HPDE6-E6E7 (cell line): Measurements from ENCODE around the gene SKAP1.
A peak's percentile ranks its signal among the peaks of the same experiment; 100 is the strongest.

Source experiments
- DNase-seq: peaks from one replicate; pipeline ENCODE4 v3.0.0; 2011; ENCODE audit warnings: missing footprints; ENCODE audit errors: extremely low spot score

The SKAP1 gene

DNA sequence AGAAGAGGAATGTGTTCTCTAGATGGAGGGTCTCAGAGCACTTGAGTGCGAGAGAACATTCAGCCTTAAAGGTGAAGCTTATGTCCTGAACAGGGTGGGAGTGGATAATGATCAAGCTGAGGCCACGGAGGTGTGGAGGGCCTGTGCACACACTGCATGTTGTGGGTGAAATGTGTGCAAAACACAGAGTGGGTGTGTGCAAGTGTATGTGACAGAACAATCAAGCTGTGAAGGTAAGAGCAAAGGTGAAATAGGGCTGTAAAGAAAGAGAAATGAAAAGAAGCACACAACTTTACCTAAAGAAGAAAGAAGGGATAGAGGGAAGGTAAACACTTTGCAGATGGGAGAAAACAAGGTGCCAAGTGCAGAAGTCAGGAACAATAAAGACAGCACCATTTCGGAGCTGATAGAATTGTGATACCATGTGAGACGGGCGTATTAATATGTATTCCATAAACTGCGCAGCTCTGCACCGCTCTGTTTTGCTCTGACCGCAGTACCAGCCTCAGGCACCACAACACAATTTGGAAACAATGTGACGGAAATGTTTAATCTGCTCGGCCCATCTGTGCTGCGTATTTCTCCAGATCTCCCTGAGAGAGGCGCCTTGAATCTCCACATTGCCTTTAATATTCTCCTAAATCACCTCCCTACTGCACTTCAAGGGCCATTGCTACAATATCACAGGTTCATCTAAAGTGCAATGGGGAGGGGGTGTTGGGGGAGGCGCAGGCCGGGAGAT is 281.8 kb downstream of the SKAP1 start:
- DNase-seq: no peak

DNA sequence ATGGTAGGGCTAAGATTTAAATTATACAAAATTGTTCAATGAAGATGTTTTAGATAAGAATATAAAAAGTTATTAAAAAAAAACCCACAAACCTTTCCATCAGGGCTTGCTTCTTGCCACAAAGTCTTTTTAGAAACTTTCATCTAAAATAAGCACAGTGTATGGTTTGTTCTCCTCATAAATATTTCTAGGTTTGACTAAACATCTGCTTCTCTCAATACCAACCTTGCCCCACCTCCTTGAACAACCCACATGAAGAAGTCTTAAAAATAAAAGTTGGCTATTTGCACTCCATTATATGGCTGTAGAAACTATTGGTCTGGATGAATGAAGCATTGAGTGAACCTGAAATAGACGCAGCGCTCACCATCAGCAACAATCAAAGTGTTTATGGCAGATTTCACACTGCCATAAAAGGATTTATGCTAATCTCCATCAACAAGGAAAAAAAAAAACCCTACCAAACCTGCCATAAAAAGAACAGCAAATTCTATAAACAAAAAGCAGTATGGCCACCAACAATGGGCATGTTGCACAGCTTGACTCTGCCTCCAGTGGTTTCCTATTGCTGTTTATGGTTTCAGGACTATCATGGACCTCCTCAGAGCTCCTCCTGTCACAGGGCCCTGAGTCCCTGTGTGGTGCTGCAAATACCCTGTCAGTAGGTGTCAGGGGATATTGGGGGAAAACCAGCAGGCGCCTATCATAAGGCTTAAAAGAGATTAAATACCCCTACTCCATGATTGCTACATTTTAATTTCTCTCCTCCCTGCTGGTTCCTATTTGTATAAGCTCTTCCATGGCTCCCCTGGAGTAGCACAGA is 284.8 kb downstream of the SKAP1 start:
- DNase-seq: no peak

DNA sequence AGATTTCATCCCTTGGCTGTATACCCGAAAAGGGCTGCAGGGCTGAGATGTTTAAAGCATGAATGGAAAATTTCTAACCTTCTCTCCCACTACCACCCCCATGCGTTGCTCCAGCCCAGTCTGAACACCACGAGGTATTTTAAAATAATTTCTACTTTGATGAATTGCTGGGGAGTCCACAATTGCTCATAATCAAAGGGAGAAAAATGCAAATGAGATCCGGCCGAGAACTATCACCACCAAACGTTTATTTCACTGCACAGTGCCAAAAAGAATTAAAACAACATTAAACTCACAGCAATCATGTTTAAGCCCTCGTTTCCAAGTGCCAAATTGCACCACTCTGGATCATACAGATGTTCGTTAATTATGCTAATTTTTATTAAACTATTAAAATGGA is 285.8 kb downstream of the SKAP1 start:
- no peak for DNase-seq

DNA sequence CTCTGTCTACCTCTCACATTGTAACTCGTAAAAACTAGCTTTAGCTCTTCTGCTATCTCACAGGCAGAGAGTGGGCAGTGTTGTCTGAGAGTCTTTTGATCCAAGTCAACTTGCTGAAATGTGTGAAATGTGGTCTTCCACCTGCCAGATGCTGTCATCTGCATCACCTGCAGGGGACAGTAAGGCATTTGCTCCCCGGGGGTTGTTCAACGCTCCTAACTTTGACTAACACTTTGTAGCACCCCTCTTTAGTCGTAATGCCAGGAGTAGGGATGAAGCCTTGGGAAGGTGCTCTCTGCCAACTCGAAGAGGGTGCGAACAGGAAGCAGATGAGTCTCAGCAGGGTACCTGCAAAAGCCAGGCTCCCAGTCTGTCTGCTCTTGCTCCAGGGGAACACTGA is 286.4 kb downstream of the SKAP1 start:
- DNase-seq: no peak

DNA sequence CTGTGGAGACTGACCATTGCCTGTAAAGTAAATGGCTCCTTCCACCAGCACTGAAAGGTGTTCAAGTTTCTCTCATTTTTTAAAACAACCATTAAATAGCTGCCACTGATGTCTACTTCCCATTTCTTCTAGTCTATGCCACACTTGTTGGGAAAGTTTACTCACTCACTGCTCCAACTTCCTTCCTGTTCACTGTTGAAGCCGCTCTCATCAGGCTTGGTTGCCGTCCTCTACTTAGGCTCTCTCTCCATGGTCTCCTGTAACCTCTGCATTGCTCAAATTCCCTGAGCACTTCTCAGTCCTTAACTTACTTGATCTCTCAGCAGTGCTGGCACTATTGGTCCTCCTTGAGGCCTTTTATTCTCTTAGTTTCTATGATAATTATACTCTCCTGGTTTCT is 290.1 kb downstream of the SKAP1 start:
- no peak for DNase-seq

DNA sequence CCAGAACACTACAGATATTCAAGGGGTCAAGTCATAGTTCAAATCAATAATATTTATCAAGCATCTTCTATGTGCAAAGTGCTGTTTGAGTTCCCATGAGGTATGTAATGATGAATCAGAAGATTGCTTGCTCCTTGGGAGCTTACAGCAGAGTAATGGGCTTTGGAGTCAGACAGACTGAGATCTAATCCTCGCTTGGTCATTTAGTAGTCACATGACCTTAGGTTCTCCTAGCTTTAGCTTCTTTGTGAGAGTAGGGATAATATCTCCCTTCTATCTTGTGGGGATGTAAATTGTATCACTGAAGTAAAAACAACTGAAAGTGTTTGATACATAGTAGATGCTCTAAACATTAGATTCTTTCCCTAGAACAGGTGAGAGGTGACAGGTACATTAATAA is 292.4 kb downstream of the SKAP1 start:
- no peak for DNase-seq

DNA sequence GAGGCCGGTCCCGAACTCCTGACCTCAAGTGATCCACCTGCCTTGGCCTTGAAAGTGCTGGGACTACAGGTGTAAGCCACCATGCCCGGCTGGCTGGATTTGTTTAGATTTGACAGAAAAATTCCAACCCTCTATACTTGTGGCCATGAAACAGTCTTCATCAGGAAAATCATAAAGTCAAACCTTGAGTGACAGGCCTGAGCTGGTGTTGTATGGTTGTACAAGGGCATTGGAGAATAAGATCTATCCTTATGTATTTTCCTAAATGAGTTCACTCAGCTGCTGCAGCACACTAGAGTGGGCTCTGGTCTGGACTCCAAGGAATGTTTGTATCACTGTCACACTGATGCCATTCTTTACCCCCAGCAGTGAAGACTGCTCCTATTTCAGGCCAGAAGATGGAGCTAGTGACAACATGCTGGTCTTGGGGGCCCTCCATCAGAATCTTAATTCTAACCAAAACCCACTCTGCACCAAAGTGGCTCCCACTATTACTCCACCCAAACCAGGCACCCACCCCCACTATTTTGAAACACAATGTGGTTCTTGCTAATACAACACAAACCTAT is 295.0 kb downstream of the SKAP1 start:
- no peak for DNase-seq

DNA sequence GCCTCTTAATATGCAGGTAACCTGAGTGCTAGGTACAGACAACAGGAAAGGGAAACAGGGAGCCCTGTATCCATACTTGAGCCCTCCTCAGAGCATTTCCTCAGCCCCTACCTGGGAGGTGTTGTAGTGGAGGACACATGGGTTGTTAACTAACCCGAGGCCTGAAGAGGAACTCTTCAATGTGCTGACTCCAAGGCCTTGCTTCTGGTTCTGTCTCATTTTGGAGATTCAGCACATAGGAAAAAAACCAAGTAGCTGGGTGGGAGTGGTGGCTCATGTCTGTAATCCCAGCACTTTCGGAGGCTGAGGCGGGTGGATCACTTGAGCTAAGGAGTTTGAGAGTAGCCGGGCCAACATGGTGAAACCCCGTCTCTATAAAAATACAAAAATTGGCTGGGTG is 297.6 kb downstream of the SKAP1 start:
- DNase-seq: no peak

DNA sequence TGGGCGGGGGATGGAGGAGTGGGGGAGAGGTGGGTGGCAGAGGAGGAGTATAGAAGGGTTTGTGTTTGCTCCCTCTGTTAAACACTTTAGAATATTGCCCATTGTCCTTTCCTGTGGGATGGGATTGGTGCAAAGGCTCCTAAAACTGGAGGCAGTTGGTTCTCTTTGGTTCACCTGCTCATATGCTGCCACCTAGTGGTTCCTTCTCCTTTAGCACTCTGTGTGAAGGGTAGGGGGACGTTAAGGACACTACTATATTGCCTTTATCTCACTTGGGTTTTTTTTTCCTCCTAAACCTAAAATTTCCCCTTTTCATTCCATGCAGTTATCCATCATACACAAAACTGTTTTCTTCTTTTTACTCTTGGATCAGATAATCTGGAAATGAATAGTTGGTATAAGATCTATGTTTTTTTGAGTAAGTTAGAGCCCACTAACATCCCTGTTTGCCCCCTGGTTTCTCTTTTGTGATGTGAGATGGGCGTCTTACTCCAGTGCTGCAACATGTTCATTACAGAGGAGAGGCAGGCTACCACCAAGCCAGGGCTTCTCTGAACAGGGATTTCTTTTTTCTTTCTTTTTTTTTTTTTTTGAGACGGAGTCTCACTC is 298.7 kb downstream of the SKAP1 start:
- DNase-seq: peak; percentile 63

DNA sequence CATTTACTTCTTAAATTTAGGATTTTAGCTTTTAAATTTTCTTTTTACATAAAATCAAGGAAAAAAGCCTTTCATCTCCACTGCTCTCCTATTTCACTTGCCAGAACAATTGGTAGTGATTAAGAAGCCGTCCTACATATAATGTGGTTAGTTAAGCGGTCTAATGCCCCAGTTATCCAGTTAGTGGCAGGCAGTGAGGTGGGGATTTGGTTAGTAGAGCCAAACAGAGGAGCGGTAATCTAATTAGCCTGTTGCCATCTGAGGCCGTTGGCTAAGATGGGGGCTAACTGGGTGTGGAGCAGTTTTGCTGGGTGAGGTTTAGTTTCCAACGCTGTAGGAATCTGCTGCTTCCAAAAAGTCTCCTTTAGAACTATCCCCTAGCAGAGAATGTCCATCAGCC is 300.0 kb downstream of the SKAP1 start:
- DNase-seq: no peak

DNA sequence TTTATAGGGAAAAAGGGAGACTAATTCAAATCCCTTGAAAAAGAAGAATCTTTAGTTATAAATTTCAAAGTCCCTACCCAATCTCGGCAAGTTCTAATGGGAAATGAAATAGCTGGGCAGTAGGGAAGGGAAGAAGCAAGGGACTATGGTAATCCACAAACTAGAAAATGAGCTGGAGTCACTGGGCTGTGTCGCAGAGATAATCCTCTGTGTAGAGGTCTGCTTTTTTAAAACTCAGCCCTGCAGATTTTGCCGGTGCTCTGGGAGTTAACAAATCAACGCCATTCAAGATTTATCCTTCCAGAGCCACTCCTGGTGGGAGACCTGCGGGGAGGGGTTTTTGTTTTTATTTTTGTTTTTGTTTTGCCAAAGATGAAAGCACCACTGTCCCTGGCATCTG is 301.6 kb downstream of the SKAP1 start:
- DNase-seq: no peak

DNA sequence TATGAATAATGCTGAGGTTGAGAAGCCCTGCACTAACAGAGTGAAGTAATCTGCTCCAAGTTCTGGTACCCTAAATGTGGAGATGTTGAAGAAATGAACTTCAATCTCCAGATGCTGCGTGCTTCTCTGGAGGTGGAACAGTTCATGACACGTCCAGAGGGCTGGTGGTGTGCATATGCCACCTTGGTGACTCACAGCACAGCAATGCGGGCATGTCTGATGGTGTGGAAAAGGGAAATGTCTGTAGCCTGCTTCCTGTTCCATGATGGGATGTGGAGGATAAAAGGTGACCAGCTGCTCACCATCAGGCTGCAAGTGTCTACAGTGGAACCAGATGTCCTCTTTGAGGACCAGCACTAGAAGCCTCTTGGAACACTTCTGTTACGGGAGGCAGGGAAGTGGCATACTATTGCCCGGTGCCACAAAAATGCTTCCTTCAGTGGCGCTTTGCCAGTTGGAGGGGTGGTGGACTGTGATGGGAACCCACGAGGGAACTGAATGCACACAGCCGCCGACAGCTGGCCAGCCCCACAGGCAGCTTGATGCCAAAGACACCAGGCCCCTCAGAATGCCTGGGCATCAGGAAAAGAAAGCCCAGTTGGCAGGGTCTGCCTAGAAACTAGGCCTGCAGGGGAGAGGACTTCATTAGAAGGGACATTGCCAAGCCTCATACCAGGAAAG is 302.5 kb downstream of the SKAP1 start:
- peak; percentile 89 for DNase-seq

DNA sequence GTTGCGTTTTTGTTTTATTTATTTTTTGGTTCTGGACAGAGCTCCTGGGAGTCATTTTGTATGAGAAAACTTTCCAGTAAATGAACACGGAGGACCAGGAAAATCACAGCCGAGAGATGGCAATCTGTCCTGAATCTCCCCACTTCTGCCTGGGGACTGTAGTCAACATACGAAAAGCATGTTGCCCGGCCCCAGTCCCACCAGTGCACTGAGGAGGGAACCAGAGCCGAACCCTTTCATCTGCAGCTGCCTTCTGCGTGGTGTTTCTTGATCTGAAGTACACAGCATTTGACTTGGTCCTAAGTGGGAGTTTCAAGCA is 303.5 kb downstream of the SKAP1 start:
- no peak for DNase-seq

DNA sequence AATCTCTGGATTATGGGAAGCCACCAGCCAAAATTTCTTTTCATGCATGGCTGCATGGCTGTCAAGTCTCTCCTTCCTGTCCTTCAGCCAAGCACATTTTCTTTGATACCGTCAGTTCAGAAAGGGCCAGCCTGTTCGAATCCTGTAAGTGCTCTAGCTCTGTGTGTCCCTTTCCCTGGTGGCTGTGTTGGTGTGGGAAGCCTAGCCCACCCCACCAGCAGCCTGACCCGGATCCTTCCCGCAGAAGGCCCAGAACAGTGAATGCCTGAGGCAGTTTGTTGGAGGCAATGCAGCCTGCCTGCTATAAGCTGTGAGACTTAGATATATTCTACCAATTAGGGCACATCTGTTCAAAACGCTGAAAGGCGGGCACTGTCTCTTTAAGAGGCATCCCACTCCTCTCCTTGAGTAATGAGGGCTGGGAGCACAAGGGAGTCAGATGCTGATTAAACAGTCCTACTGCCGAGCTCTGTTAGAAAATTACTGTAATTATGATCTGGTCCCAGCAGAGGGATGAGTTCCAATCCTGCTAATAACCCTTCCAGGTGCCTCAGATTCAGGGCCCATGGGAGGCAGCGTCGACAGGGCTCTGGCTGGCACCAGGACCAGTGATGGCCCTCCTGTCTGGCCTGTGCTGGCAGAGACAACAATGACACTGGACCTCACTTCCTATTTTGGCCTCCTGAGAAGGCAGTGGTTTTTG is 304.0 kb downstream of the SKAP1 start:
- DNase-seq: no peak

DNA sequence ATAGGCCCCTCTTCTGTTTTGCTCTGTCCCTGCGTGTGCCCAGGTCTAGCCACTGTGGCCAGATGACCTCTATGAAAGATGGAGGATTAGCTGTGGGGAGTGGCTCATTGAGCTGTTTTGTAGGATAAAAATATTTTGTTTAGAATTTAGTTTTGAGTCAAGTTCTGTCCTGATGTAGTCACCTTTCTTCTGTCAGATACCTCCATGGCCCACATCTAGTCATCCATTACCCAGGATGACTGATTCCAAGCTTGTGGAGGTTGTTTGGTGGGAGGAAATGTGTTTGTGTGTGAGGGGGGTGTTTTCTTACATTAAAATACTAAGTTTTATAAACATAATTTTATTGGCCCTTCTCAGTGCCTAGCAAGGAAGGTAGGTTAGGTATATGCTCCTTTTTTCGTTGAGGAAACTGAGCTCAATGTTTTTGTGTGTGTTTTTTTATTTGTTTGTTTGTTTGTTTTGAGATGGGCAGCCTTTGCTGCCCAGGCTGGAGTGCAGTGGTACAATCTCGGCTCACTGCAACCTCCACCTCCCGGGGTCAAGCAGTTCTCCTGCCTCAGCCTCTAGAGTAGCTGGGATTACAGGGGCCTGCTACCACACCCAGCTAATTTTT is 306.1 kb downstream of the SKAP1 start:
- DNase-seq: no peak

DNA sequence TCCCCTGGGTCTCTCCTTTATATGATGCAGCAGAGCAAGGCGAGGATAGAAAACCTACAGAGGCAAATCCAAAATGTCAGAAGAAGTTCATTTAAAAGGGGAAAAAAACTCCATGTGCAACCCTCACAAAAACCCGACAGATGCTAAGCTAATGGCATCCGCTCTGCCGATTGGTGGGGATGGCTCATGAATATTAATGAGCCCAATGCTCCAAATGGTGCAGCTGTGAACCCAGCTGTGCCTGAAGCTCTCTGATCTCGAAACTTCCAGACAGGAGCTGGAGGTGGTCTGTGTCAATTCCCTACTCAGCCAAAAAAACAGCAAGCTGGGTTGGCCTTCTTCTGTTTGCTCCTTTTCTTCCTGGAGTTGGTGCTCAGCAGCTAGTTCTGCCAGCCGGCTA is 306.9 kb downstream of the SKAP1 start:
- no peak for DNase-seq

DNA sequence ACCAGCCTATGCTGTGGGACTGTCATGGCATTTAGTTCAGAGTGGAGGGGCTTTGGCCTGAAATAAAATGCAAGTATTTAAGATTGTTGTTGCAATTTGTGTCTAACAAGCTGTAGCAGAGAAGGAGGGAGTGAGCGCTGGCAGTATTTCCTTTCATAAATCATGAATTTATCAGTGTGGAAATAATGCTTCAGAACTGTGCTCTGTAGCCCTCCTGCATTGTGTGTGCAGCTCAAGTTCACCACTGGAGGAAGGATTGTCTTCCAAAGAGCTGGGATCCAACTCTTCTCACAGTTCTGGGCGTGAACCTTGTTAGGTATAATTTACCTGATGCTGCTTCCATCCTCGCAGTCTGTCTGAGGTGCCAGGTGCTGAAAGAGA is 307.4 kb downstream of the SKAP1 start:
- DNase-seq: no peak

DNA sequence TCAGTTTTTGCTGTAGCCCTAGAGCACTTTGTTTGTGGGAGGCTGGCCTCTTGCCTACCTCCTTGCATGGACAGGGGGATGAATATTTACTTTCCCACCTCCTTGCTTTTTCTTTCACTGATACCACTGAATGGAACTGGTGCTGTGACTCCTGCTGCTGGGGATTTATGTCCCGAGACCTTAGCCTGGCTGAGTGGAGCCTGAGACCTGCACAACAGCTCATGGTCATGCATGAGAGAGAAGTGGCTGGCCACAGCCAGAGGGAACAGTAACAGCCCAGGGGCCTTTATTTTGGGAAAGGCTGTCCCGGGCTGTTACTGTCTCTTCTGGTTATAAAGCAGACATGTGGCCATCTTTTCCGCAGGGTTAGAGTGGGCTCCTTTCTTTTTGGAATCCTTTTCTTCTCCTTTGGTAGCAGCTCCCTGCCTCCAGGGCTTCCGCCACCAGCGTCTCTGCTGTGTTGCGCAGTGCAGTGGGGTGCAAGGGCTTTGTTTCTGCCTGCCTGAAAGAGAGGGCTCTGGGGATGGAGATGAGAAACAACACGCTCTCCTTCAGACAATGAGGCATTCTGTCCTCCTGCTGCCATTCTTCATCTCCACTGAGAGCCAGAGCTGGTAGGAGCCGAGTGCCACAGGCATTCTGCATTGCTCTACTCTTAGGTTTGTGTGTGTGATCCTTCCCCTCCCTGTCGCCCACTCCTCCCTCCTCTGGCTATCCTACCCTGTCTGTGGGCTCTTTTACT is 307.9 kb downstream of the SKAP1 start:
- DNase-seq: no peak

DNA sequence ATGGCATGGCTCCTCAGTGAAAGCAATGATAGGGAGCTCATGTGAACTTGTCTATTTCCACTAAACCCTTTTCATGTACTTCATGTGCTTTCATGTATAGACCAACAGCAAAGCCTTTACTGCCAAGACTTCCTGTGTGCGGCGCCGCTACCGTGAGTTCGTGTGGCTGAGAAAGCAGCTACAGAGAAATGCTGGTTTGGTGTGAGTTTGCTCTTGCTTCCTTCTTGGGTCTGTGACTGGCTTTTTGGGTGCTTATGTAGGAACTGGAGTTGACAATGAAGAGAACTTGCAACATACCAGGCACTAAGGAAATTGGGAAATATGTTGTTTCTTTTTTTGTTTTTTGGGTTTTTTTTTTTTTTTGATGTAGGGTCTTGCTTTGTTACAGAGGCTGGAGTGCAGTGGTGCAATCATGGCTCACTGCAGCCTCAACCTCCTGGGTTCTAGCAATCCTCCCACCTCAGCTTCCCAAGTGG is 316.8 kb downstream of the SKAP1 start:
- DNase-seq: no peak

DNA sequence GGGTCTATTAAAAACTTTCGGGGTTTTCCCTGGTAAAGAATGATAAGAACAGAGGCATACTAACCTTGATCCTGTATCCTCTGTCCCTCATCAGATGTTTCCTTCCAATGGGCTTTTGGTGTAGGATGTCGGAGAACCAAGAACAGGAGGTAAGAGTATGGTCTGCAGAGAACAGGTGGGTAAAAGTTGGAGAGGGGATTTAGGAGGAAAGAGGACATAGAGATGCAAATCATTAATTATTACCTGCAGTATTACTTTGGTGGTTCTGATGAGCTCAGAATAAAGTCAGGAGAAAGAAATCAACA is 318.1 kb downstream of the SKAP1 start:
- DNase-seq: no peak

DNA sequence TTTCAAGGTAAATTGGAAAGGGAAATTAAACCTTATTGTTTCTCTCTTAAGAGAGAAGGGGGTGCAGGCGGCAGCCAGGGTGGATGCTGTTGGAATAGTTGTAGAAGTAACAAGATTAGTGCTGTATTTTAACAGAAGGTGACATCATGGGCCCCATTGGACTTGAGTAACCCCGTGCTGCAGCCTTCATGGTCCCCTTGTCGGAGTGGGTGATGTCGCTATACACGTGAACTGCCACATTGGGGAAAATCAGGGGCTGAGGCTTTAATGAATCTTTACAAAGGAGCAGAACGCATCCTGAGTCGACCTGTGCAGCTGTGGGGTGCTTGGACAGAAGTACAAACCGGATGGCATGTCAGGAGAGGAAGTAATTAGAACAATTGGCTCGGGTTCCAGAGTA is 319.3 kb downstream of the SKAP1 start:
- no peak for DNase-seq
